Epidermal melanocyte (primary cell): ENCODE measurements around the gene SNCB.
A peak's percentile ranks its signal among the peaks of the same experiment; 100 is the strongest.

ENCODE experiments used
- DNase-seq: peaks from one replicate; pipeline ENCODE4 v3.0.0; 2011; ENCODE audit warnings: low spot score; ENCODE audit not compliant: insufficient read length

SNCB gene

GRCh38 chr5:176660860-176661641 lies 30.7 kb upstream of the SNCB start:
- peak; percentile 93 for DNase-seq

- no peak for DNase-seq
Measured at GRCh38 chr5:176660530-176660859, 30.2 kb upstream of the SNCB start.

DNA sequence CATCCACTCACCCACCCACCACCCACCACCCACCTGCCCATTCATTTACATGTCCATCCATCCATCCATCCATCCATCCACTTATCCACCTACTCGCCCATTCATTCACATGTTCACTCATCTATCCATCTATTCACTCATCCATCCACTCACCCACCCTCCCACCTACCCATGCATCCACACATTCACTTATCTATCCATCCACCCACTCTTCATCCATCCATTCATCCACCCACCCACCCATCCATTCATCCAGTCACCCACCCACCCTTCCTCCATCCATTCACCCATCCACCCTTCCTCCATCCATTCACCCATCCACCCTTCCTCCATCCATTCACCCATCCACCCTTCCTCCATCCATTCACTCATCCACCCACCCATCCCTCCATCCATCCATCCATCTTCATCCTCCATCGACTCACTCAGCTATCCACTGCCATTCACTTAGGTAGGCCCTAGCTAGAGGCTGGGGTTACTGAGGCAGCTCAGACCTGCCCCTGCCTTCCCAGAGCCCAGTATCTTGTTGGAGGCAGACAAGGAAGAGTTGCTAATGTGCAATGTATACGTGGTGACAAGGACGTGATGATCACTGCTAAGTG lies 29.6 kb upstream of the SNCB start:
- no peak for DNase-seq

GRCh38 chr5:176659512-176659839 lies 29.1 kb upstream of the SNCB start:
- no peak for DNase-seq

DNA sequence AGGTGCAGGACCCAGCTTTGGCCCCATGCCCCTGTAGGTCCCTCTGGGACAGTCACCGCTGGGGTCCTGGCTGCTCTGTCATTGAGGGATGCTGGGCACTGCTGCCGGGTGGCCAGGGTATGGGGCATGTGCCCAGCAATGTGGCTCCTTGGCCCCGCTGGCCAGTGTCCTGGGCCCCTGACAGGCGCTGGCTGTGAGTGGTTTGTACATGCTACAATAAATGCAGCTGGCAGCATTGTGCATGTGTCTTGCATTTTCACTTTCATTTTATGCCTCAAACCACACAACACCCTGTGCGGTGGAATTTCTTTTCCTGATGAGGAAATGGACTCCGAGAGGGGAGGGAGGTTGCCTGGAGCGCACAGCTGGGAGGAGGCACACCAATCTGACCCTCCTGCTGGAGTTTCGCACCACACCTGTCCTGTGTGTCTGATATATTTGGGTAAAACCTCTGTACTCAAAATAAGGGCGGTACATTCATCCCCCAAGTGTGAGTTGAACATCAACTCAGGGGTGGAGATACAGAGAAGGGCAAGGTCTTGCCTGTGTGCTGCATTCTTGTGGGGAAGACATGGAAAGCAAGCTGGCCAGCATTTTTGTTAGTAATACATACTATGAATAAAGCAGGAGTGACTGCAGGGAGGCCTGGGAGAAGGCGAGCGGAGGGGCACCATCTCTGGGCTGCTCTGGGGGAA lies 28.6 kb upstream of the SNCB start:
- no peak for DNase-seq

DNA sequence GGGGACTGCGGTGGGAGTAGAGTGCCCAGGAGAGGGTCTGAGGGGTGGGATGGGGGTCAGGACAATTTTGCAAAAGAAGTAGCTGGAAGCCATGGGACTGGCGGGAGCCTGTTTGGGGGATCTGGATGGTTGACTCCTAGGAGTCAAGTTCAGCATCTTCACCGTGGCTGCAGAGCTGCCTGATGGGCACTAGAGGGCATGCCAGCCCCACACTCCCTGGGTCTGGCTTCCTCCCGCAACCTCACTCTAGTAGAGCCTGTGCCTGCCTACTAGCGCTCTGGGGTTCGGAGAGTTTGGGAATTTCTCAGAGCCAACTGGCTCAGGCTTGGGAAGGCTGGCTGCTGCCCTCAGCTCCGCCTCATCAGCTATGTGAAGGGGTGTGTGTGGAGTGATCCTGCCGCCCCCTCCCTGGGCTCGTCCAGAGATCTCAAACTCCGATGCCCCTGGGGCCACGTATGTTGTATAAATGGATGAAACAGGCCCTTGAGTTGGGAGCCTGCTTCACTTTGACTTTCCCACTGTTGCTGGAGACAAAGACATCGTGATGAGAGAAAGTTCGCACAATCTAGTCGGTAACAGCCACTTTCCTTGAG lies 27.8 kb upstream of the SNCB start:
- DNase-seq = peak; percentile 59

DNA sequence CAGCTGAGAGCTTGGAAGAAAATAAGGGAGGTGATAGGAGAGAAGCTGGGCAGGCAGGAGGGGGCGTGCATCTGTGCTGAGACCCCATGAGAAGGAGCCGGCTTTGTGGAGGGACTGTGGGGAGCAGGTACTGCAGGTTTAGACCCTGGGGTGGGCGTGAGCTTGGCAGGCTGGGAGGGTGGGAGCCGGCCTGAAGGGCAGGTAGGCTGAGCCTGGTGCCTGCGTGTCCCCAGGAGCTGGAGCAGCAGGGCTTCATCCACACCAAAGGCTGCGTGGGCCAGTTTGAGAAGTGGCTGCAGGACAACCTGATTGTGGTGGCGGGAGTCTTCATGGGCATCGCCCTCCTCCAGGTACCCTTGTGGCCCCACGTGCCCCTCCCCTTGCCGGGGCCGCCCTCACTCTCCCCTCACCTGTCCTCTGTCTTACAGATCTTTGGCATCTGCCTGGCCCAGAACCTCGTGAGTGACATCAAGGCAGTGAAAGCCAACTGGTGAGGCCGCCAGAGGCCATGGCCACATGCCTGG lies 26.2 kb upstream of the SNCB start:
- DNase-seq = no peak

- no peak for DNase-seq
Measured at GRCh38 chr5:176654856-176655255, 24.5 kb upstream of the SNCB start.

GRCh38 chr5:176653401-176654385 lies 23.4 kb upstream of the SNCB start:
- no peak for DNase-seq

DNA sequence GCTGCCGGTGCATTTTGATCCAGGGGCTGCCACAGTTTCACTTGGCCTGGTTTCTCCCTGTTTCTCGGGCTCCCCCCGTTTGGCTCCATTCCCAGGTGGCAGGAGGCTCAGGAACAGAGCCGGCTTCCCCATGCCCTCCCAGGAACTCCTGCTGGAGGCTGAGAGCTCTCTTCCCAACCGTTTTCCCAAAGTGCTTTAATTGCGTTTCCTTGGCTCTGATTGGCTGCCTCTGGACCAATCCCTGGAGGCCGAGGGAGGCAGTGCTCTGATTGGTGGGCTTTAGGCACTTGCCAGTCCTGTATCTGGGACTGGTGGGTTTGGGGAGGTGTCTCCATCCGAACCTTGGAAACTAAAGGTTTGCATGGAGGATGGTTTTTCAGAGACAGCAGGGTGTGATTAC lies 21.8 kb upstream of the SNCB start:
- no peak for DNase-seq

DNA sequence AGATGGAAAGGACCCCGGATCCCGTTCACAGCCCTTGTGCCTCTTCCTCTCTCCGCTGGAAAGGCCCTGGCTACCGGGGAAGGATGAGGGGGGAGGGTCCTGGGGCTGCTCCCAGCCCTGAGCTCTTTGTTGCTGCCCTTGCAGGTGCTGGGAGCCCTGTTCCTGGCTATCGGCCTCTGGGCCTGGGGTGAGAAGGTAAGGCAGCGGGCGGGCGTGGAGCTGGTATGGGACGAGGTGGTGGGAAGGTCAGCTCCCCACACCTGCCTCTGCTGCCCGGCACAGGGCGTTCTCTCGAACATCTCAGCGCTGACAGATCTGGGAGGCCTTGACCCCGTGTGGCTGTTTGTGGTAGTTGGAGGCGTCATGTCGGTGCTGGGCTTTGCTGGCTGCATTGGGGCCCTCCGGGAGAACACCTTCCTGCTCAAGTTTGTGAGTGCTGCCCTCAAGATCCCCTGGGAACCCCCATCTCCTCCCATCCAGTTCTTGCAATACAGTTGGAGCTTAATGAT lies 21.2 kb upstream of the SNCB start:
- DNase-seq = no peak

DNA sequence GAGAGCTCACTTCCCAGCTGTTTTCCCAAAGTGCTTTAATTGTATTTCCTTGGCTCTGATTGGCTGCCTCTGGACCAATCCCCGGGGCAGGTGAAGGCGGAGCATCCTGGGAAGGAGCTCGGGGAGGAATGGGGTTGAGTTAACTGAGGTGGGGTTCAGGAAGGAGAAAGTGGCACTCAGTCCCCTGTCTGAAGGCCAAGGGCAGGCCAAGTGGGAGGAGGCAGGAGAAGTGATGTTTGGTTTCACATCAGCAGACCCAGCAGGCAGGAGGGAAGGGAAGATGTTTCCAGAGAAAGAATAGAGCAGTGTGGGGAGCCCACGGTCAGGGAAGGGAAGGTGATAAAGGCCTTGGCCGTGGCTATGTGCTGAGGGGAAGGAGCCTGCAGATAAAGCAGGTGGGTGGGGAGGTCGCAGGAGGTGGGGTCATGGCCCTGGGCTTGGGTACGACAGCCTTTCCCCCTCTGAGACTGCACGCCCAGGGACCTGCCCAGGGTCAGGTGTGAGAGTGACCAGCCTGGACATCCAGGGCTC lies 20.1 kb upstream of the SNCB start:
- no peak for DNase-seq

DNA sequence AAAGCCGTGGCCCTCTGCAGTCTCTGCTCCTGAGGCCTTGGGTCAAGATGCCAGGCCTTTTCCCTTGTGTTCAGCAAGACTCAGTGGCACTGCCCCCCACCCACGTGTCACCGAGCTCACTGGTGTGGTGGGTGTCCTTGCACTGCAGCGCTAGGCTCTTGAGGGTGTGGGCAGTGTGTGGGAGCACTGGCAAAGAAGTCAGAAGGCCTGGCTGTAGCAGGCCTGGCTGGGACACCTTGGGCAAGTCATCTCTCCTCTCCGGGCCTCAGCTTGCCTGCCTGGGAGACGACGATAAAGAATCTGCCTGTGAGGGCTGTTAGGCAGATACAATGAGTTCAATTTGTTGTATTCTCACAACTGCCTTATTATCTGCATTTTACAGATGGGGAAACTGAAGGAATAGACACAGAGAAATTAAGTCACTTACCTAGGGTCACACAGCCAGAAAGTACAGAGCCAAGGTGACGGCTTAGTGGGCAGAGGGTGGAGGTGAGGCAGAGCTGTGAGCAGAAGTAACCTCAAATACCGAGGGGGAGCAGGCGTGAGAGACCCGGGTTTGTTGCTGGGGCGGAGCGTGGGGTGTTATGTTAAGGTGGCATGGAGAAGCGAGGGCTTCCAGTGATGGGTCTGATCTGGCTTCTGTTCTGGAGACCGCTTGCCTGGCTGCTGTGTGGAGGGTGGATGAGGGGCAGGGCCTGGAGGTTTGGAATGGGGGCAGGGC lies 18.3 kb upstream of the SNCB start:
- DNase-seq = no peak

- no peak for DNase-seq
Measured at GRCh38 chr5:176647843-176648473, 17.6 kb upstream of the SNCB start.

- DNase-seq = peak; percentile 98
Measured at GRCh38 chr5:176647030-176647842, 16.9 kb upstream of the SNCB start, which contains the start of gene TSPAN17. Gene TSPAN17 (plus strand): TSS chr5:176647484. CDS start chr5:176647616, 132 bp downstream.

GRCh38 chr5:176646707-176647029 lies 16.3 kb upstream of the SNCB start:
- DNase-seq = no peak

GRCh38 chr5:176646049-176646706 lies 15.8 kb upstream of the SNCB start:
- DNase-seq = no peak
